ENCODE data around the gene BCLAF1. TPM values are rescaled to one million over a fixed set of nuclear protein-coding genes. Genes with fewer than 3 reads are reported as not detected.
A peak's percentile ranks its signal among the peaks of the same experiment; 100 is the strongest.

Gene BCLAF1
- polyA plus RNA-seq, 3 donors, result 32.5 to 75.8 (median 47.0) TPM

DNA sequence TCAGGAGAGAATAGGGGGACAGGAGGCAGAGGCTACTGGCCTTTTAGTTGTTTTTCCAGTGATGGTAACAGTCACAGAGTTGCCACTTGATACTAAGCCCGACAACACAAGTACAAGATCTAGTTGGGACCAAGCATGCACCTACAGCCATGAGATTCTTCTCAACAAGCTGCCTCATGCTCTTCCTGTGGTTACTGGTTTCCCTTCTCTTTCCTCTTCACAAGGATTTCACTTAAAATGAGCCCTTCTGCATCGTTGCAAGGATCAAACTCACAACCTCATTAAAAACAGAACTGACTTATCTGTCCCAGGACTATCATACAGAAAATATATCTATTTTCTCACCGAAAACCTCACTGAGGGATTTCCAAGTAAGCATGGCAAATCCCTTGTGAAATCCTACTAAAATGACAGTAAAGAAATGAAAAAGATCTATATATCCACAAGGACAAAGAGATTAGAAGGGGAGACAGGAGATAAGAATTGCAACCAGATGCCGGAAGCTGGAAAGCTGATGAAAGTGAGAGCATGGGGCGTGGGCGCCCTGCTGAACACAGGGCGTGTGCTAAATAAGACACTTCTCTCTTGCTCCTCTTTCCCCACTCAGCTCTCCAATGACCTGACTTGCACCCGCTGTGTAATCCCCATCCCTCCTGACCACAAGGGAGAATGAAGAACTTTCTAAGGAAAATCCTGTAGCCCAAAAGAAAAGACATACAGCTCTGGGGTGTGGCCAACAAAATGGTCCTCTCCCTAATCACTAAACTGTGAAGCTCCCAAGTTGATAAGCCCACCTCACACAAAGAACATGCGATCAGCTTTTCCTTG is 53.0 kb downstream of the BCLAF1 start:
- Mint-ChIP-seq H3K27me3 (ENCODE audit: low read depth in 3 of 3) (no peaks in the 10 kb centered on the region), H3K4me1 (peaks cover 31% of the 10 kb centered on the region), H3K4me3 (peak overlapping the region; percentile 9 to 86), H3K27ac (peak overlapping the region; percentile 26 to 84 (median 72)), H3K36me3 (peaks cover 23 to 51% of the 10 kb centered on the region in 2 donors), H3K9me3 (no peaks in the 10 kb centered on the region)
- peak in 2 of 3 donors; percentile 17 to 36 for DNase-seq
- TF ChIP-seq, protein P1, sequence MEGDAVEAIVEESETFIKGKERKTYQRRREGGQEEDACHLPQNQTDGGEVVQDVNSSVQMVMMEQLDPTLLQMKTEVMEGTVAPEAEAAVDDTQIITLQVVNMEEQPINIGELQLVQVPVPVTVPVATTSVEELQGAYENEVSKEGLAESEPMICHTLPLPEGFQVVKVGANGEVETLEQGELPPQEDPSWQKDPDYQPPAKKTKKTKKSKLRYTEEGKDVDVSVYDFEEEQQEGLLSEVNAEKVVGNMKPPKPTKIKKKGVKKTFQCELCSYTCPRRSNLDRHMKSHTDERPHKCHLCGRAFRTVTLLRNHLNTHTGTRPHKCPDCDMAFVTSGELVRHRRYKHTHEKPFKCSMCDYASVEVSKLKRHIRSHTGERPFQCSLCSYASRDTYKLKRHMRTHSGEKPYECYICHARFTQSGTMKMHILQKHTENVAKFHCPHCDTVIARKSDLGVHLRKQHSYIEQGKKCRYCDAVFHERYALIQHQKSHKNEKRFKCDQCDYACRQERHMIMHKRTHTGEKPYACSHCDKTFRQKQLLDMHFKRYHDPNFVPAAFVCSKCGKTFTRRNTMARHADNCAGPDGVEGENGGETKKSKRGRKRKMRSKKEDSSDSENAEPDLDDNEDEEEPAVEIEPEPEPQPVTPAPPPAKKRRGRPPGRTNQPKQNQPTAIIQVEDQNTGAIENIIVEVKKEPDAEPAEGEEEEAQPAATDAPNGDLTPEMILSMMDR (IDR thresholded peaks at IDR 0.05), result no peak
- Histone ChIP-seq H2AFZ (ENCODE audit: insufficient read depth, low read depth, low read length, poor library complexity, severe bottlenecking) (peak overlapping the region; percentile 72), H4K20me1 (ENCODE audit: insufficient read depth, low read length) (no peaks in the 10 kb centered on the region), H3K4me3 (replicated peaks in 1 of 3; ENCODE audit: low read depth in 2 of 3, low read length in 3 of 3) (peak overlapping the region; percentile 2 to 62 (median 49)), H3K27me3 (ENCODE audit: control insufficient read depth in 2 of 2, insufficient read depth in 2 of 2, low read length in 2 of 2) (no peaks in the 10 kb centered on the region), H3K4me1 (ENCODE audit: control insufficient read depth in 1 of 2, insufficient read depth in 2 of 2, low read length in 2 of 2) (peaks cover 20% of the 10 kb centered on the region in 2 donors), H3K4me2 (replicated peaks; ENCODE audit: extremely low read depth, low read length, poor library complexity, severe bottlenecking) (peak overlapping the region; percentile 64), H3K9me3 (replicated peaks in 1 of 2; ENCODE audit: control insufficient read depth in 1 of 2, insufficient read depth in 1 of 2, low read length in 2 of 2) (no peaks in the 10 kb centered on the region), H3K36me3 (replicated peaks in 1 of 2; ENCODE audit: control insufficient read depth in 1 of 2, insufficient read depth in 2 of 2, low read length in 2 of 2) (peaks cover 6 to 27% of the 10 kb centered on the region in 2 donors), H3K9ac (ENCODE audit: insufficient read depth, low read length, poor library complexity, severe bottlenecking) (peak overlapping the region; percentile 7), H3K27ac (ENCODE audit: low read depth in 1 of 2, low read length in 2 of 2) (peak overlapping the region in 1 of 2 donors; percentile 71), H3K79me2 (ENCODE audit: insufficient read depth, low read length) (peaks cover 12% of the 10 kb centered on the region)
- intact Hi-C loops (cut with micrococcal nuclease), result no loop called here
- WGBS (ENCODE audit: insufficient coverage), result 33% methylated on average over 3 of the region's 9 CpGs

DNA sequence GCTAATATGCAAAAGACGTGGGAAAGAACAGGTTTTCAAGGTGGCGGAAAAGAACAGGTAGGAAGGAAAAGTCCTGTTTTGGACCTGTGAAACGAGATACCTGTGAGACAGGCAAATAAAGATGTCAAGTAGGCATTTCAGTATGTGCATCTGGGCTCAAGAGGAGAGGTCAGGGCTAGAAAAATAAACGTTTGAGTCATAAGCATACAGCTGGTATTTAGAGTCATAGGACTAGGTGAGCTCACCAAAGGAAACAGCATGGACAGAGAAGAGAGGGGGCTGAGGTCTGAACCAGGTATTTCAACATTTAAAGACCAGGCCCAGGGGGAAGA is 54.4 kb downstream of the BCLAF1 start:
- H3K9ac ChIP-seq (ENCODE audit: insufficient read depth, low read length, poor library complexity, severe bottlenecking), result no peak overlapping the region
- no peaks in the 10 kb centered on the region for H4K20me1 ChIP-seq (ENCODE audit: insufficient read depth, low read length)
- intact Hi-C loops (cut with micrococcal nuclease), result no loop called here
- H3K9me3 Mint-ChIP-seq, result no peaks in the 10 kb centered on the region
- peaks cover 20 to 25% of the 10 kb centered on the region in 2 donors for H3K4me1 ChIP-seq (ENCODE audit: control insufficient read depth in 1 of 2, insufficient read depth in 2 of 2, low read length in 2 of 2)
- H3K36me3 ChIP-seq (replicated peaks in 1 of 2; ENCODE audit: control insufficient read depth in 1 of 2, insufficient read depth in 2 of 2, low read length in 2 of 2), result peaks cover 3 to 14% of the 10 kb centered on the region in 2 donors
- H3K4me1 Mint-ChIP-seq, result peaks cover 38% of the 10 kb centered on the region
- H3K27me3 Mint-ChIP-seq (ENCODE audit: low read depth in 3 of 3), result no peaks in the 10 kb centered on the region
- H3K4me2 ChIP-seq (replicated peaks; ENCODE audit: extremely low read depth, low read length, poor library complexity, severe bottlenecking), result no peak overlapping the region
- H3K4me3 ChIP-seq (replicated peaks in 1 of 3; ENCODE audit: low read depth in 2 of 3, low read length in 3 of 3), result no peak overlapping the region
- no peaks in the 10 kb centered on the region for H3K27me3 ChIP-seq (ENCODE audit: control insufficient read depth in 2 of 2, insufficient read depth in 2 of 2, low read length in 2 of 2)
- H2AFZ ChIP-seq (ENCODE audit: insufficient read depth, low read depth, low read length, poor library complexity, severe bottlenecking), result no peak overlapping the region
- H3K36me3 Mint-ChIP-seq, result peaks cover 19 to 46% of the 10 kb centered on the region in 2 donors
- TF ChIP-seq, protein P1 (IDR thresholded peaks at IDR 0.05), result no peak
- DNase-seq, result no peak
- H3K27ac Mint-ChIP-seq, result peak overlapping the region in 2 of 7 donors; percentile 42 to 70
- WGBS (ENCODE audit: insufficient coverage), result 100% methylated on average over 4 of the region's 4 CpGs
- H3K79me2 ChIP-seq (ENCODE audit: insufficient read depth, low read length), result peaks cover 12% of the 10 kb centered on the region
- H3K4me3 Mint-ChIP-seq, result no peak overlapping the region
- peak overlapping the region in 1 of 2 donors; percentile 21 for H3K27ac ChIP-seq (ENCODE audit: low read depth in 1 of 2, low read length in 2 of 2)
- no peaks in the 10 kb centered on the region for H3K9me3 ChIP-seq (replicated peaks in 1 of 2; ENCODE audit: control insufficient read depth in 1 of 2, insufficient read depth in 1 of 2, low read length in 2 of 2)
